Stimulated activated CD8-positive, alpha-beta memory T cell treated with anti-CD3 and anti-CD28 coated beads, Interleukin-4, amount 100 ng/mL, for 24 hours (primary cell): ENCODE data around the gene EXD3.

Experiments
- DNase-seq: peaks from one replicate; pipeline ENCODE4 v3.0.0-alpha.2; 2020; ENCODE audit warnings: low read depth

Gene EXD3

DNA sequence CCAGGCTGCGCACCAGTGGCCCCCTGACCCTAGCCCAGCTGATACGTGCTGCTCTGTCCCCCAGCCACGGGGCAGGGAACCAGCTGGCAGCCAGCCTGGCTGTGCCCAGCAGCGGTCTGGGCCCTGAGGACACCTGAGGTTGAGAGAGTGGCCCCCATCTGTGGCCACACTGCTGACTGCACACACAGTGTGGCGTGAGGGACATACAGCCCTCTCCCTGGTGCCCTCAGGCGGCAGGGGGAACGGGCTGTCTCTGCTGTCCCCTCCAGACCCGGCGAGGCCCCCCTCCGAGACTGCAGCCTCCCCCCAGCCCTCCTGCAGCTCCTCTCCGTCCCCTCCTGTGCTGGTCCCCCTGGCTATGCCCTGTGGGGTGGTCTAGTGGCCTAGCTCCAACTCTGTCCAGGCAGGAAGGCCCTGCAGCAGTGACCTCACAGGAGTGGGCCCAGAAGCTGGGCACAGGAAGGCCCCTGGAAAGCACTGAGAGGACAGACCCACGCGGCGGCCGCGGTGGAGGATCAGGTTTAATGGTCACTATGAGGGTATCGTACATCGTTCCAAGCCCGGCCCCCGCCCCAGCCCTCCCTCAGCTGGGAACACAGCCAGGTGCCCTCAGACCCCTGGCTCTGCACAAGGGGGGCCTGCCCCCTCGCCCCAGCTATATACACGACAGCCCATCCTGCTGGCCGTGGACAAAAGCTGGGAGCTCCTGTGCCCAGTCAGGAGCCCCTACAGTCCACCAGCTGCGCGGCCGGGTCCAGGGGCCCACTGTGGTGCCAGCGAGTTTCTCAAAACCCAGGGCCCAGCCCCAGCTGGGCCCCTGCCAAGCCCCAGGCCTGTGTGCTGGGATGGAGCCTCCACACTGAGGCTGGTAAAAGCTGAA lies 25.0 kb upstream of the EXD3 start:
- no peak for DNase-seq

DNA sequence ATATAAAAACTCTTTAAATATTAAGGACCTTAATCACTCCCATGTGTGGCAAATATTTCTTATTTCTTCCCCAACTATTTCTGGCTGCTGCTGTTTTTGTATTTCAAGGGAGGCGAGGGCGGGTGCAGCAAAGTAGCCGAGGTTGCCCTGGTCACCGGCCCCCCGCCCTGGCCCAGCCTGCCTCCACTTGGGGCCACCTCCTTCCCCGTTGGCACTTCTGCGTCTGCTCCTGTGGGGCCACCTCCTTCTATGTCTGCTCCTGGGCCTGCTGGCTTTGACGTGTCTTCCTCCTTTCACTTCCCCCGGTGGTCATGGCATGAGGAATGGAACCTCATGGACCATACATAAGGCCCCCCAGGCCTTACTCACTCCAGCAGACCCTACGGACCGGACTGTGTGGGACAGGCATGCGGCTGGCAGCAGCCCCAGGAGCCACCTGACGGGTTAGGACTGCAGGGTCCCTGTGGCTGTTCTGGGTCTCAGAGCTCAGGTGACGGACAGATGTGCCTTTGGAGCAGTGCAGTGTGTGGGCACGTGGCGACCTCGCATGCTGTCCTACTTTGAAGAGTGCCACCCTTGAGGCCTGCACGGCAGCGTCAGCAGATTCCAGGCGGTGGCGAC lies 24.0 kb upstream of the EXD3 start:
- DNase-seq: no peak

DNA sequence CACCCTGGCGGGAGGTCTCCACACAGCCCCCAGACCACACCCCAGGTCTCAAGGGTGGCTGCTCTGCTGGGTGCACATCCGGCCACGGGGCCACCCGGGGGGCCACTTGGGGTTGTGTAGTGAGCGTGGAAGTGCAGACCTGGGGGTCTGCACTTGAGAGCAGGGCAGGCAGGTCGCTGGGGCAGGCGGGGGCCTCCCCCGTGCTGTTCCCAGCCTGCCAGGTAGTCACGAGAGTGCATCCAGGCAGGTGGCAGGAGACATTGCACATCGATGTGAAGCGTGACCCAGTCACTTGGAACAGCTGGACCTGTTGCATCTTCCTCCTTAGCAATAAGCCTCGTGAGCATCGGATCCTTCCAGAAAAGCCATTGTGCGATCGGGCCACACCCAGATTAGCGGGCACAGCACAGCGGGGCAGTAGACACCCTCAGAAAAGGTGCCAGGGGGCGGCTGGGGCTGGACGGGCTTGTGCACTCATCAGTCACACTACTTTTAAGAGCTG lies 23.0 kb upstream of the EXD3 start:
- DNase-seq: no peak

DNA sequence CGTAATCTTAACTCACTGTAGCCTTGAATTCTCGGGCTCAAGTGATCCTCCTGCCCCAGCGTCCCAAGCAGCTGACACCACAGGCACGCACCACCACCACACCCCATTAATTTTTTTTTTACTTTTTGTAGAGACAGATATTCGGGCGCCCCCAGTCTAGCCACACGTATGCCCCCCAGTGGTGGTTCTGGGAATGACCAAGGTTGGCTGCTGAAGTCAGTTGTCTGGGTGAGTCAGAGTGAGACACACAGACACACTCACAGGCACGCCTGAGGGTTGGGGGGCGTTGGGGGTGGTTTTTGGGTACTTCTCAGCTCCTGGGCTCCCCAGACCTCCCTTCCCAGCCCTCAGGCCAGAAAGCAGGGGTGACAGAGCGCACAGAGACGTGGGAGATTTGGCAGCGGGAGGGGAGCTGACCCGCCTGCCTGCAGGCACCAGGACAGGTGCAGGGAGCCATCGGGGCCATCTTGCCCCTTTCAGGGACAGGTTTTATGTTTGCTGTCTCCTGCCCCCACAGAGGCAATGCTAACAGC lies 22.4 kb upstream of the EXD3 start:
- peak; percentile 75 for DNase-seq

DNA sequence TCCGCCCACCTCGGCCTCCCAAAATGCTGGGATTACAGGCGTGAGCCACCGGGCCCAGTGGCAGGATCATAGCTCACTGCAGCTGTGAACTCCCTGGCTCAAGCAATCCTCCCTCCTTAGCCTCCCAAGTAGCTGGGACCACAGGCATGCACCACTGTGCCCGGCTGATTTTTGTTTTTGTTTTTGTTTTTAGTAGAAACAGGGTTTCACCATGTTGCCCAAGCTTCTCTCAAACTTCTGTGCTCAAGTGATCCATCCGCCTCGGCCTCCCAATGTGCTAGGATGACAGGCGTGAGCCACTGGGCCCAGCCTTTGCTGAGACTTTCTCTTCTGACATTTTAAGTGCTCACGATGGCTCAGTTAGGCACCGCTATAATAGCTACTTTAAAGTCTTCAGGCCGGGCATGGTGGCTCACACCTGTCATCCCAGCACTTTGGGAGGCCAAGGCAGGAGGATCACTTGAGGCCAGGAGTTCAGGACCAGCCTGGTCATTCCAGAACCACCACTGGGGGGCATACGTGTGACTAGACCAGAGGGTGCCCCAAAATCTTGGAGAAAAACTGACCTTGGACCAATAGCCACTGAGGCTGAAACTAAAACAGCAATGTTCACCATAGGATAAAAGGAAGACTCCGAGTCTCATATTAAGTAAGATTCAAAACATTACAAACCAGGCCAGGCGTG lies 21.3 kb upstream of the EXD3 start:
- DNase-seq: no peak

DNA sequence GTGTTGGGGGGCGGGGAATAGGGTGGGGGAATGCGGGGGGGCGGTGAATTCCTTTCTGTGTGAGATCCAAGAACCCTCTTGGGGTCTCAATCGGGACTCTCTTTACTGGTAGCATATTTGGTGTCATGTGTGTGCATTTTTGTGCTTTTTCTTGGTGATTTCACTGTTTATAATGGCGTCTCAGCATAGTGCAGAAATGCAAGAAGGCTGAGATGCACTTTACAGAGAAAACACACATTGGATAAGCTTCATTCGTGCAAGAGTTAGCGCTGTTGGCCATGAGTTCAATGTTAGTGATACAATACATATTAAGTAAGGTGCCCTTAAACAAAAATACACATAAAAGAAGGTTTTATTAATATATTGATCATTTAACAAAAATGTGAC lies 19.0 kb upstream of the EXD3 start:
- no peak for DNase-seq

DNA sequence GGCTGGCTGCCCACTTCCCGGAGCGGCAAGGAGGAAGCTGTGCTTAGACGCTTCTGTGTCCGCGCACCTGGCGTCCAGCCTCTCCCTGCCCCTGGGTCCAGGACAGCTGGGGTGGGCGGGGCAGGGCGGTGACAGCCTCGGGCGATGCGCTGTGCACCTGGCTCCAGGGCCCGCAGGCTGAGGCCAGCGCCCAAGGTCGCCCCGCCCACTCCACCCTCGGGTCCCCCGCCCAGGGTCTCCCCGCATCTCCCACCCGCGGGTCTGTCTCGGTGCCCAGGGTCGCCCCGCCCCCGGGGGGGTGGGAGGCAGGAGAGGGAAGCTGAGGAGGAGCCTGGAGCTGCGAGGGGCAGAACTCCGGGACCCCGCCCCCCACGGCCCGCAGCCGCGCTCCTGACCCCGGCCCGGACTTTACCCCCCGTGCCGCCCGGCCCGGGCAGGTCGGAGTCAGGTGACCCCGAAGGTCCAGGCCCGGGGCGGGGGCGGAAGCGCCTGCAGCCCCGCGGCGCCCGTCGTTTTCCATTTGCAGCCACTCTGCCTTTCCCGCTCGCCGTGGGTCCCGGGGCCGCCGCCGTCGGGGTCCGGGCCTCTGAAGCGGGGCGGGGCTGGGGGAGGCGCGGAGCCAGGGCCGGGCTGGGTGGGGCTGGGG lies 18.4 kb upstream of the EXD3 start, which contains the start of gene ENTPD8:
TSS of gene ENTPD8 (minus strand) at position 69 of the 646 bp plus-strand sequence. CDS start 3,072 bp downstream, outside the sequence.
- DNase-seq: no peak

DNA sequence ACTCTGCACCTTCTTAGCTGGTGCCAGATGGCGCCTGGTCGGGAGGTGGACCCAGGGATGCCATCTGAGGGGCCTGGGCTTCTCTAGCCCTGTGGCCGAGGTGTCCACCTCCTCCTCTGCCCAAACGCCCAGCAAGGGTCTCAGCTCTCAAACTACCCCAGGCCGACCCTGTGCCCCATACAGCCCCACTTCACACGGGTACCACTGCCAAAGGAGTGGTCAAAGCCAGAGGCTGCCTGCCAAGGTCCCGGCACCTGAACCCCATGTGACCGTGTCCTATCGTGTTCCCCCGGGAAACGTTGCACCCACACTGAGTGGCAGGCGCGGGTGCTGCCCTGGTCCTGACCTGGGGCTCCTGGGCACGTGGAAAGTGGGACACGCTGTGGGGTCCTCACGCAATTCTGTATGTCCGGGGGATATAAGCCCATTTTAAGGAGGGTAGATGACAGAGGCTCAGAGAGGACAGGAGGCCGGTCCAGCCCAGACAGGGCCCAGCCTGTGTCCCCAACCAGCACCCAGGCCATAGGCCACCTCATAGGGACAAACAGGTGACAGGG lies 16.3 kb upstream of the EXD3 start:
- DNase-seq: no peak

DNA sequence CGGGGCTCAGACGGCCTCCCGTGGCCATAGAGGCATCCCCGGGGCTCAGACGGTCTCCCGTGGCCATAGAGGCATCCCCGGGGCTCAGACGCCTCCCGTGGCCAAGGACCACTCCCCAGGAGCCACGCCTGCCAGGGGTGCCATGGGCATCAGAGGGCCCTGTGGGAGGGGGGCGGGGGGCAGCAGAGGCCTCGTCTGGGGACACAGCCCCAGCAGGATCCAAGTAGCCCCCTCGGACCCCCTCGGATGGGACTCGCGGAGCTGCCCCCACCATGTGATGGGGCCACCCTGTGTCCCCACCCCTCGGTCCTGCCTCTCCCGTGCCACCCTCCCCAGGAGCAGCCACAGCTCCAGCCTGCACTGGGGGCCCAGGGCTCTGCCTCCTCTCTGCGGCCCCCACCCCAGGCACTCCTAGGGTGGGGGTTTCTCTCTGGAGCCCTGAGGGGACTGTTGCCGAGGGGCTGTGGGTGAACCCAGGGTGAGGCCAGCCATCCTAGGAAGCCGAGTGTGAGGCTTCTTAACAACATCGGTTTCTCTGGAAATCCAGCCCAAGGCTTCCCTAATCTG lies 15.7 kb upstream of the EXD3 start:
- DNase-seq: no peak

DNA sequence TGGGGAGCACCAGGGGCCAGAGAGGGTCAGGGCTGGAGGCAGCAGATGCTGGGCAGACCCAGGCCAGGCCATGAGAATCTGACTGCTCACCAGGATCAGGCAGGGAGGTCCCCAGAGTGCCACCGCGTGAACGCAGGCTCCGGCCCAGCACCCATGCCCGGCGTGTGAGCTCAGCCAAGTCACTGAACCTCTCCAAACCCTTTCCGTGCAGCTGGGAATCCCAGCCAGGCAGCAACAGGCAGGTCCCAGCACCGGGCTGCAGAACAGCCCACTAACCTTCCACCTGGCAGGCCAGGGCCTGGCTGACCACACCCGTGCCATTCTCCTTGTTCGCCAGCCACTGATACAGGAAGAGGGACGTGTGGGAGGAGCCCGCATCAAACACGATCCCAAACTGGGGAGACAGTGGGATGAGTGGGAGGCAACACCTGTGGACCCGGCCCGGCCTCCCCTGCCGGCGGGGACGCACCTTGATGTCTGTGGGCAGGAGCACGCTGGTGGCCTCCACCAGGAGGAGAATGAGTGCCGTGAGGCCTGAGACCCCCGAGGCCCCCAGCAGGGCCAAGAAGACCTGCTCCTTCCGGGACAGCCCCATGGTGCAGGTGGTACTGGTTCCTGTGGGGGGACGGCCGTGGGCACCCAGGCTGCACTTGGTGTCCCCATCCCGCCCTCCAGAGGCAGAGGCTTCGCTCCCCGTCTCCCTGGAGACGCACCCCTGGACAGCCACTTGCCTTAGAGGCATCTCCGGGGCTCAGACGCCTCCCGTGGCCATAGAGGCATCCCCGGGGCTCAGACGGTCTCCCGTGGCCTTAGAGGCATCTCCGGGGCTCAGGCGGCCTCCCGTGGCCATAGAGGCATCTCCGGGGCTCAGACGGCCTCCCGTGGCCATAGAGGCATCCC lies 15.0 kb upstream of the EXD3 start:
- no peak for DNase-seq

DNA sequence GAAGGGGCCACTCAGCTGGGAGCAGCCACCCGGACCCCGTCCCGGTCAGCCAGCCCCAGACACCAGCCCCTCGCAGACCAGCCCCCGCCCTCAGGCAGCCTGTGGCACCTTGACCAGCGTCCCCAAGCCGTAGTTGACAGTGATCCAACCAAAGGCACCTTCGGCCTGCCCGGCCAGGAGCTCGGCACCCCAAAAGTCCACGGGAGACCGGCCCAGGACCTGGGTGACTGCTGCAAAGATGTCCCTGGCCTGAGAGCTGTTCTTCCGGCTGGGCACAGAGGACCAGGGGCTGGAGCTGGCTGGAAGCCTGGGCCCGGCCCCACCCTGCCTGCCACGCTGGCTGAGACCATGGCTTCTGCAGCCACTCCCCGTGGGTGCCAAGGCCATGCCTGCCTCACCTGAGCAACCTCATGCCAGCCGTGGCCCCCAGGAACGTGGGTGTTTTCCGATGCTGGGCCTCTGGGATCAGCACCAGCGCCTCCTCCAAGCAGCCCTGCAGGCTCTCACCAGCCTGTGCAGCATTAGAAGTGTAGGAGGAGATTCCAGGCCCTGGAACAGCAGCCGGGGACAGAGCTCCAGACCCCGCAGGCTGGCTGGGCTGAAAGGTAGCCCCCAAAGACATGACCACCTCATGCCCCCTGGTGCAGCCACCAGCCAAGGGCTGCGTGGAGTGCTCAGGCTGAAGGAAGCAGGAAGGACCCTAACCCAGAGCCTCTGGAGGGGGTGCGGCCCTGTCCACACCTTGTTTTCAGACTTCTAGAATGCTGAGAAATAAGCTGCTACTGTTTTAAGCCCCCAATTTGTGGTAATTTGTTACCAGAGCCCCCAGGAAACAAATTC lies 14.0 kb upstream of the EXD3 start:
- no peak for DNase-seq

DNA sequence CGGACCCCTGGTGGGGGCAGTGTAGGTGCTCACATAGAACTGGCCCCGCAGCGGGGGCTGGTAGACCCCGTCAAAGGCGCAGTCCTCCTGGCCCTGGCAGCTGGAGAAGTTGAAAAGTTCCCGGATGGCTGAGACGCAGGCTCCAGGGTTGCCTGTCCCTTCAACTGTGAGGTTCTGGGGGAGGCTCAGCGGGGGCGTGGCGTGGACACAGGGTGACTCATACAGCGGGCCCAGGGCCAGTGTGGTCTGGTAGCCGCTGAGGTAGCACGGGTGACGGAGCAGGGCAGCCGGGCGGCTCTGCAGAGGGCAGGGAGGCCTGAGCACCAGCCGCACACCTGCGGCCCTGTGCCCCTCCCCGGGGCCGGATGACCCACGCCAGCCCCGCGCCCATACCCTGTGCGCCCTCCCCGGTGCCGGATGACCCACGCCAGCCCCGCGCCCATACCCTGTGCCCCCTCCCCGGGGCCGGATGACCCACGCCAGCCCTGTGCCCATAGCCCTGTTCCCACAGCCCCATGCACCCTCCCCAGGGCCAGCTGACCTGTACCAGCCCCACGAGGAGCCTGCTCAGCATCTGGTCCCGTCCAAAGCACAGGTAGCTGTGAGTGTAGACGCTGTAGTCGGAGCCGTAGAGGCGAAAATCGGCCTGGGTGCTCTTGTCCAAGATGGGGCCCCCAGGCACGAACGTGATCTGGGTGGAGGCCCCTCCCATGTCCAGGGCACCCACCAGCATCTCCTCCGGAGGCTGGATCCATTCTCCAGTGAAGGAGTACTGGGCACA lies 13.2 kb upstream of the EXD3 start:
- DNase-seq: no peak

DNA sequence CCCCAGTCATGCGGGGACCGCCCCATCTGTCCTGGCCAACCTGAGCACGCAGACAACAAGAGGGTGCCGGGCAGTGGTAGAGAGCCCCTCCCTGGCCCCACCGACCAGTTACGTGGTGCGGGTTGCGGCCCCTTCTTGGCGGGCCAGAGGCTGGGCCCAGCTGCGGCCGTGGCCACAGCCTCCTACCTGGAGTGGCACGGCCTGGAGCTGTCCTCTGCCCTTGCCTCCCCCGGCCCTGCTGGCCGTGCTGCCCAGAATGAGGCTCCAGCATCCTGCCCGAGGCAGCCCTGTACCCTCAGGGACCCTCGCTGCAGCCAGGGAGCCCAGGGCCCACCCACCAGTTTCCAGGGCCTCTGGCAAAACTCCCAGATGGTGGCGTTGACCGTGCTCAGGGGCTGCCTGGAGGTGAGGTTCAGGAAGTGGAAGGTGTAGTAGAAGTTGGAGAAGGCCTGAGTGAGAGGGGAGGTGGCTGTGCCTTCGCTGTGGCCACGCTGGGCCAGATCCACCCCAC lies 12.5 kb upstream of the EXD3 start:
- no peak for DNase-seq

DNA sequence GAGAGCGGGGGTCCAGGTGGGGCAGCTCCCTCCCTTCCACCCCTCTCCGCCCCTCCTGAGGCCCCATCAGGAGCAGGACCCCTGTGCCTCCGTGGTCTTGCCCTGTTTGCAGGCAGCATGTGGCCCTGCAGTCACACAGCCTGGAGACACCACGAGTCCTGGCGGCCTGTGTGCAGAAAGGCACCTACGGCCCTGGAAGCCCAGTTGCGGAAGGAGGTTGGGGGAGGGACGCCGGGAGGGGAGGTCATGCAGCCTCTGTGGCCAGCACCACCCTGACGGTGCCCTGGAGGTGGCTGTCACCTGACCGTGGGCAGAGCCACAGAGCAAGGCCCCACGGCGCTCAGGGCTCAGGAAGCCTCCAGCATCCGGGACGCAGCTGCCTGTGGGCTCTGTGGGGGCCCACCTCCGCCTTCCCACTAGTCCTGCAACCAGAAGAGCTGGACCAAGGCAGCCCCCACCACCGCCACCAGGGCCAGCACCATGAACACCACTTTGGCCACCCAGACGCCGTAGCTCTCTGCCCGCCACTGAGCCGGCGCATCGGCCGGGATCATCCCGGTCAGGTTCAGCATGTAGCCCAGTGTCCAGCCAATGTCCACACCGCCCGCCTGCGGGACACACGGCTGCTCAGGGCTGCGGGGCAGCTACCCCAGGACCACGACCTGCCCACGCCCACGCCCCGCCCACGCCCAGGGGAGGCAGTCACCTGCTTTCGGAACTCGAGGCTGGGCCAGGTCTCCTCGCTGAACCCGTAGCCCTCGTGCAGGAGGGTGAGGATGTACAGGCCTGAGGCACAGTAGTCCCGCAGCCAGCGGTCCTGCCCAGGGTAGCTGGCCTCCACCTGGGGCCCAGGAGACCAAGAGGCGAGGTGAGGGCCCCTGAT lies 11.8 kb upstream of the EXD3 start:
- no peak for DNase-seq

DNA sequence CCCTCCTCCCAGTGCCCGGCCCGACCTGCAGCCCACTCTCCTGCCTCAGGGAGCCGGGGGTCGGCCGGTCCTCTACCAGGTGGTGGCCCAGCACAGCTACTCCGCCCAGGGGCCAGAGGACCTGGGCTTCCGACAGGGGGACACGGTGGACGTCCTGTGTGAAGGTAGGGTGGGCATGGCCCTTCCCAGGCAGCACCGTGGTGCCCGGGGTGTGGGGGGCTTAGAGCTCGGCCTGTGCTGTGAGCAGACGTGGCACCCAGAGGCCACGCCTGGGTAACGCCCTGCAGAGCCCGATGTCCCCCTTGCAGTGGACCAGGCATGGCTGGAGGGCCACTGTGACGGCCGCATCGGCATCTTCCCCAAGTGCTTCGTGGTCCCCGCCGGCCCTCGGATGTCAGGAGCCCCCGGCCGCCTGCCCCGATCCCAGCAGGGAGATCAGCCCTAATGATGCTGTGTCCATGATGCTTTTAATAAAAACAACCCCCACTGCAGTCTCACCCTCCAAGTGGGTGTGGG lies 11.0 kb upstream of the EXD3 start:
- no peak for DNase-seq

DNA sequence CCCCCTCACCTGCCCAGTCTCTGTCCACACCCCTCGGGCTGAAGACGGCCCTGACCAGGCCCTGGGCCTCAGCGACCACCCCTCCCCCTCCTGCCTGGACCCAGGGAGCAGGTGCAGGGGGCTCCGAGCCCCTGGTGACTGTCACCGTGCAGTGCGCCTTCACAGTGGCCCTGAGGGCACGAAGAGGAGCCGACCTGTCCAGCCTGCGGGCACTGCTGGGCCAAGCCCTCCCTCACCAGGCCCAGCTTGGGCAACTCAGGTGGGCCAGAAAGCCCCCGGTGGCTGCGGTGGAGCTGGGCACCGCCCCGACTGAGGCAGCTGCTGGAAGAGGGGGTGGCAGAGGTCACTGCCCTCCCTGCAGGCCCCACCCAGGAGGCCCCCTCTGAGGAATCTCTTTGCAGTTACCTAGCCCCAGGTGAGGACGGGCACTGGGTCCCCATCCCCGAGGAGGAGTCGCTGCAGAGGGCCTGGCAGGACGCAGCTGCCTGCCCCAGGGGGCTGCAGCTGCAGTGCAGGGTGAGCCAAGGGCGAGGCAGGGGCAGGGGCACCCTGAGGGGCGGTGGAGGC lies 10.5 kb upstream of the EXD3 start:
- DNase-seq: no peak
